Suppressor macrophage treated with lipopolysaccharide for 1 hour (primary cell): Measurements from ENCODE around the gene PRPF4.
"Not testable (repeated sequence)": the region's sequence is repeated elsewhere in the genome, so short reads cannot be mapped to it uniquely, and the experiment has no call there.

Source experiments
- DNase-seq, 3 donors: peaks; one replicate each; pipeline ENCODE4 v3.0.0-alpha.2; 2020 to 2022

The PRPF4 gene

DNA sequence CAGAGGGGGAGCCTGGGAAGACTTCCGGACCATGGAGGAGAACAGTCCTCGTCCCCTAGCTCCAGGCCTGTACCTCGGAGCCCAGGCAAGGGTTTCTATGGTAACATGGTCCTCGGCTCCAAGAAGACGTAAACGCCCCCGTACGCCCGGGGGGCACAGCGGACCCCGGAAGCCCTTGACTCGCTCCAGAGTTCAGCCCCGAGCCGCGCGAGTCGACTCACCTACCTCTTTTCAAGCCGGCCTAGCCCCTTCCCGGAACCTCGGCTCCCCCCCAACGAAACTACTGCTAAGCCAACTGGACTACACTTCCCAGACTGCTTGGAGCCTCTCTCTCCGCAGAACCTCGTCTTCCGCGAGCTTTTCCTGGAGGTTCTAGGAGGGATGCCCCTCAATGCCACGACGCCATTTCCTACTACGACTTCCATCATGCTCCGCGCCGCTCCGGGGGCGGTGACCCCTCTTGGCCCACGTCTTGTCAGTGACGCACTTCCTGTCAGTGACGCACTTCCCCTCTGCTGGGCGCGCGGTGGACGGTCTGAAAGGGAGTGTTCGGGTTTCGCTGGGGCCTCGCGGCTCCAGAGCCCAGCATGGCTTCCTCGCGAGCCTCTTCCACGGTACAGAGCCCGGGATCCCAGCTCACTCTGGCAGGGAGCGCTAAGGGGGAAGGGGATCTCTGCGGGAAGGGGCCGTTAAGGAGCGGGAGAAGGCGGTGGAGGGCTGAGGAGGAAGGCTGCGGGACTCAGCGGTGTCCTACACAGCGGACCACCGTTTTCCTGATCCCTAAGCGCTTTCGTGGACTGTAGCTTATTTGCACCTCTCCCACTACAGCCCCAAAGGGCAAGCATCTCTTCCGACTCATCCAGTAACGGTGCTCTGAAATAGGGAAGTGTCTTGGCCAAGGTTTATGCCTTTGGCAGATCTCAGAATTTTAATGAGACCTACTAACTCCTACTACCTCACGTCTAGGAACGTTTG is at the start of gene PRPF4, which contains the start of gene CDC26:
PRPF4 (plus strand) TSS at position 502 of the 975 bp plus-strand sequence; CDS start at position 588, 86 bp downstream.
CDC26 (minus strand) TSS at position 416 of the 975 bp plus-strand sequence. CDS start 3,065 bp downstream, outside the sequence.
- peak; percentile 98 to 99 (median 99) for DNase-seq

DNA sequence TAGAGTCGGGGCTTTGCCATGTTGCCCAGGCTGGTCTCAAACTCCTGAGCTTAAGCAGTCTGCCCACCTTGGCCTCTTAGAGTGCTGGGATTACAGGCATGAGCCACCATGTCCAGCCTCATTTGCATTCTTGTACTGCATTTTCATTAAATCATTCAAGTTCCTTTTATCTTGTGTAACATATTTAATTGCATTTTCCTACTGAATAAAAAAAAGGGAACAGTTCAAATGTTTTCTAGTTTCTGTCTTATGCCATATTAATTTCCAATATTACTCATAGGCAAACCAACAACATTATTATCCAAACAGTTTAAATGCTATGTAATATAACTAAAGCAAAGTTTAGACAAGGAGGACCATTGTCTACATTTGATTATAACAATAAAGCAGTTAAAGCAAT is 48.0 kb upstream of the PRPF4 start:
- peak in 2 of 3 donors; percentile 52 to 75 for DNase-seq

DNA sequence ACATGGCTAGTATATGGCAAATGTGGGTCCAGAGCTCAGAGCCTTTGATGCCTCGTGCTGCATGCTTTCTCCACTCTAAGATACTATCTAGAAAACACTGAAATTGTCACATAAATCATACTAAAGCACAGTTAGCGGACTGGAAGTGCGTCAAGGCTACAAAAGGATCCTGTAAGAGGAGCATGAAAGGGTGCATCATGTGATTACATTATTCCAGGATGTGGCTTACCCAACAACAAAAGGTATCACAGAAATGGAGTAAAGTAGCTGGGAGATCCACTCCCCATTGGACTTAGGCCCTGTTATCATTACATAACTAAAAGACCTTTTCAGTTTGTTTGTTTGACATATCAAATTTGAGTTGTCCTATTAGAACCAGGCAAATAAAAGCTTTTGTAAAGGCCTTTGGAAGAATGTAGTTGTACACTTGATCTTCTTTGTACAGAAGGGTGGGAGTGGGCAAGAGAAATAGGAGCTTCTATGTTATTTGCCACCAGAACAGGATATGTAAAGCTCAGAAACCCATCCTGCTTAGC is 47.3 kb upstream of the PRPF4 start:
- DNase-seq = no peak

DNA sequence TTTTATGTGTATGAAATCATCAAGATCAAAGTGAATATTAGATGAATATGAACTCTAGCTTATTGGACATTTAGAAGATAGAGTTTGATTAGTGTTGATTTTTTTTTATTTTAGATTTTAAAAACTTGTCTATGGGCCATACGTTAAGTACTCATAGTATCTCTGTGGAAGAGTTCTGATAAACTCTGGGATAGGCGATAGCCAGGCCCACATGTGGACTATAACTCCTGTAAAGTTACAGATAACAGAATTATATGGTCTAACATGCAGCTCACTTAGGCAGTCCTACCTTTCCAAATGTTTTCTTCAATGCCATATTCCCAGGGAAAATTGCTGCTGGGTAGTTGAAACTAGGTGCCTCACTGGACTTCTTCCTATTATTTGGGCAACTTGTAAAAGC is 43.8 kb upstream of the PRPF4 start:
- no peak for DNase-seq

DNA sequence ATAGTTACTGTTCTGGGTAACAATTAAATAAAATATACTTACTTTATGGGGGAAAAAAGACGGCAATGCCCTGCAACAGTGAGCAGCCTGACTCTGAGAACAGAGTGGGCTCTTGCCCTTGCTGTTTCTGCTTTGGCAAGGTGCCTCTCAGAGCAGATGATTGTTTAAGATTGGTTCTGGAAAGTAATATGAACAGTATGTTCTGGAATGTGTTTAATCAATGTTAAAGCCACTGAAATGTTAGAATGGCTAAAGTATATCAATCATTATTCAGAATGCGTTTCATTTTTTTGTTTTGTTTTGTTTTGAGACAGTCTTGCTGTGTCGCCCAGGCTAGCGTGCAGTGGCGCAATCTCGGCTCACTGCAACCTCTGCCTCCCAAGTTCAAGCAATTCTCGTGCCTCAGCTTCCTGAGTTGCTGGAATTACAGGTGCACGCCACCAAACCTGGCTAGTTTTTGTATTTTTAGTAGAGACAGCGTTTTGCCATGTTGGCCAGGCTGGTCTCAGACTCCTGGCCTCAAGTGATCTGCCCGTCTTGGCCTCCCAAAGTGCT is 39.7 kb upstream of the PRPF4 start:
- DNase-seq = not testable (repeated sequence)

DNA sequence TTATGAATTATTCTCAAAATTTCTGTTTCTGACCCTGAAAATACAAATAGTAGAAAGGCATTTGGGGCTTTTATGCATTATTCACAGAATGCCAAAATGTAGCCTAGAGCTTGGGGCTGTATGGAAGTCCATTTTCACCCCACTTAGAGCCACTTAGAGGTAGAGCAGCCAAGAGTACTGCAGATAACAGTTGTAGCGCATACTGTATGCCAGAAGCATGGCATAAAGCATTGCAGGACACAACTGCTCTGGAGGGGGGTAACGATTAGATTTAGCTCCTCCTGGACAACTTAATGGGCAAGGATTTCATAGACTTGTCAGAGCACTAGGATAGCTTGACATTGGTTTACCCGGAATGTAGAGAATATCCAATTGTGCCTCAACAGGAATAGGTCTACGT is 38.4 kb upstream of the PRPF4 start:
- DNase-seq = no peak

DNA sequence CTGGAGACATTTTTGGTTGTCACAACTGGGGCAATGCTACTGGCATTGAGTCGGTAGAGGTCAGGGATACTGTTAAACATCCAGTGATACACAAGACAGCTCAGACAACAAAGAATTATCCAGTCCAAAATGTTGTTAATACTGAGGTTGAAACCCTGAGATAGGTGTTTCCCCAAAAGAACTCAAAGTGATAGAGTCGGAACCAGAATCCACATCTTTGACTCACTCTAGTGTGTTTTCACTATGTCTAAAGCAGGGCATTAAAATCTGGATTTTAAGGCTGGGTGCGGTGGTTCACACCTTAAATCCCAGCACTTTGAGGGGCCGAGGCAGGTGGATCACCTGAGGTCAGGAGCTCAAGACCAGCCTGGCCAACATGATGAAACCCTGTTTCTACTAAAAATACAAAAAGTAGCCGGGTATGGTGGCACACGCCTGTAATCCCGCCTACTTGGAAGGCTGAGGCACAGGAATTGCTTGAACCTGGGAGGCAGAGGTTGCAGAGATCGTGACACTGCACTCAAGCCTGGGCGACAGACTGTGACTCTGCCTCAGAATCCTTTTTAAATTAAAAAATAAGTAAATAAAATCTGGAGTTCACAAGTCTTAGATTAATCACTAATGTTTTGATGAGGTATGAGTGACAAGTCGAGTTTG is 37.1 kb upstream of the PRPF4 start:
- no peak for DNase-seq

DNA sequence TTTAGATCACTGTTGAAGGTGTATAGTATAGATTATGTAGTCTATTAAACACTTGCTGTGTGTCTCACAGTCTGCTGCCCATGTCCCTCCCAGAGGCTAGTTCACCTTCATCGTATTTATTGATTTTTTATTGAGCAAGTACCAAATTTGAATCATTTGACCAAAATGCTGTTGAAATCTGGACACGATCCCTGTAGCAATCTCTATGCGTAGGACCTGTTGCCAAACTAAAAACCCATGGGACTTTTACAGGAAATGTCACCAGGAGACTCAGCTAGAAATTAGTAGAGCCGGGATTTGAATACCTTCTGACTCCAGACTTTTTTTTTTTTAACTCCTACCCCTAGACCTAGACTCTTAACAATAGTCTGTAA is 36.6 kb upstream of the PRPF4 start:
- DNase-seq = peak; percentile 25 to 41 (median 37)

DNA sequence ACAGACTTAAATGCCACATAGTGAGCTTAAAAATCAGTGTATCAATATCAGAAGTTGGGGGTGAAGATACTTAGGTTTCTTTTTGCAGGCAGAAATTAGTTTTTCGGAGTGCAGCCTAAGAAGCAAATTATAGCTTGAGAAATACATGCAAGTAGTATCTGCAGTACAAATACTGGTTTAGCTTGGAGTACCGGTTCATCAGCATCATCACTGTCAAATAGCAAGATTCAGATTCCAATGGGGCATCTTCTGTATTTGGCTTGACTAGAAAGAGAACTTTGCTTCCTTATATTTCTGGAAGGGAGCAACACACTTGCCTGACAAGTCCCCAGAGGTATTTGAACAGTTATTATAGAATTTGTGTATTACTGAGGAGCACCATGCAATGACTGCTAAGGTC is 34.3 kb upstream of the PRPF4 start:
- no peak for DNase-seq

DNA sequence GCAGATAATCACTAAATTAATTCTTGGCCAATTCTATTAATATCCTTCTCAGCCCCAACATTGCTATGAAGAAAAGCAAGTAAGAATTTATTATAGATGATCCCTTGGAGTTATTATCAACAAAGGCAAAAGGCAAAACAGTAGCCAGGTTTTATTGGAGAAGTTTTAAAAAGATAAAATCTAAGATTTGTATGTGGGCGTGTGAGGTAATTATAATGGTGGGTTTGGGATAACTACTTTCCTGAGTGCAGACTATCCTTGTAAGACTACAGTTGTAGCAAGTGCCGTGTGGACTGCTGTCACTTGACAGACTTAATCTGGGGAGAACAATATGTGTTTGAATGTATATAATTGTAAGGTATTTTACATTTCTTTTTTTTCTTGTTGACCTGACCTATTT is 30.9 kb upstream of the PRPF4 start:
- no peak for DNase-seq

DNA sequence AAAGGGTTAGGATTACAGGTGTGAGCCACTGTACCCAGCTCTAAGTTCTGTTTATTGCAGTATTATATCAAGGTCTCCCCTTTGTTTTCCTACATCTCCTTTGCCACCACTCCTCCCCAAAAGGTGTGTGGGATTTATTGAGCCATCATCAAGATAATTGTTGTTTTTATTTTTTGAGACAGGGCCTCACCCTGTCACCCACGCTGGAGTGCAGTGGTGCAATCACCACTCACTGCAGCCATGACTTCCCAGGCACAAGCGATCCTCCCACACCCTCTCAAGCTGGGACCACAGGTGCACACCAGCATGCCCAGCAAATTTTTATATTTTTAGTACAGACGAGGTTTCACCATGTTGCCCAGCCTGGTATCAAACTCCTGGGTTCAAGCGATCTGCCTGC is 29.6 kb upstream of the PRPF4 start:
- no peak for DNase-seq

DNA sequence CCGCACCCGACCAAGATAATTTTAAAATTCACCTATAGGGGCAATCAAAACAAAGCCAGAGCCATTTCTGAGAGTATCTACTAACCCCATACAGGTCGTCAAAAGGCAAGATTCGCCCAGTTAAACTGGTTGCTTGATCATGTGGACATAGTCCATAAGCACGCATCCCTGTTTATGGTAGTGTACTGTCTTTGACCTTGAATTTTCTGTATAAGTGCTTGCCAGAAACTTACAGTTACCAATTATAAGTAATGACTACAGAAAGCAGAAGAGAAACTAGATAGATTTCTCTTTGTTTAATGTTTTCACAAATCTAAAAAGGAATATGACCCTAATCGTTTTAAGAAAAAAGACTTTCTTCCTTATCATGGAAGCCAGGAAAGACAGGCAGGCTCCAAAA is 28.5 kb upstream of the PRPF4 start:
- DNase-seq = no peak

DNA sequence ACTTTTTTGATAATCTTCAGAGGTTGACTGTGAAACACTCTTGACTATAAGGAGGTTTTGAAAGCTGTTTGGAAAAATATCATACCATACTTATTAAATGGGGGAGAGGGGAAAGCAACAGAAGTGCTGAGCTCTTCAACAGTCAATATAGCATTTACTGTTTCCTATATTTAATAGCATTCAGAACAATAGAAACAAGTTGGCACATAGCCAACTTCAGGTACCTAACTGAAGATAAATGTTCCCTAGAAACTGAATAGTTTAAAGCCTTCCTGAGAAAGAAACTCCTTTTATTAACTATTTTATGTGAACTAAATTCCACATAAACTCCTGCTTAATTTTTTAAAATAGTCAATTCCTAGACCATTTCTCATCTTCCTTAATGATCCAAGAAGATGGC is 27.8 kb upstream of the PRPF4 start:
- DNase-seq = no peak

DNA sequence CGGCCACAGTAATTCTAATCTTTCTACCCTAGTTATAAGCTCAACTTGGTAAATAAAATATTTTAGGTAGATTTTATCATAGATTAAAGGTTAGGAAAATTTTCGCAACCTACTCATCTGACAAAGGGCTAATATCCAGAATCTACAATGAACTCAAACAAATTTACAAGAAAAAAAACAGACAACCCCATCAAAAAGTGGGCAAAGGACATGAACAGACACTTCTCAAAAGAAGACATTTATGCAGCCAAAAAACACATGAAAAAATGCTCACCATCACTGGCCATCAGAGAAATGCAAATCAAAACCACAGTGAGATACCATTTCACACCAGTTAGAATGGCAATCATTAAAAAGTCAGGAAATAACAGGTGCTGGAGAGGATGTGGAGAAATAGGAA is 25.8 kb upstream of the PRPF4 start:
- not testable (repeated sequence) for DNase-seq

DNA sequence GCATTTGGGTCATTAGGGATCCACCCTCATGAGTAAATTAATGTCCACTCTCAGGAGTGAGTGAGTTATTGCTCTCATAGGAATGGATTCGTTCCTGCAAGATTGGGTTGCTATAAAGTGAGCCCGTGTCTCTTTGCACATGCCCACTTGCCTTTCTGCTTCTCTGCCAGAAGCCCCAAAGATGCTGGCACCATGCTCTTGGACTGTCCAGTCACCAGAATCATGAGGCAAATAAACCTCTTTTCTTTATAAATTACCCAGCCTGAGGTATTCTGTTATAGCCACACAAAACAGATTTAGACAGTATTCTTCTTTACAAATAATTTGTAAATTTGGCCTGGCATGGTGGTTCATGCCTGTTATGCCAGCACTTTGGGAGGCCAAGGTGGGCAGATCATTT is 24.7 kb upstream of the PRPF4 start:
- DNase-seq = no peak

DNA sequence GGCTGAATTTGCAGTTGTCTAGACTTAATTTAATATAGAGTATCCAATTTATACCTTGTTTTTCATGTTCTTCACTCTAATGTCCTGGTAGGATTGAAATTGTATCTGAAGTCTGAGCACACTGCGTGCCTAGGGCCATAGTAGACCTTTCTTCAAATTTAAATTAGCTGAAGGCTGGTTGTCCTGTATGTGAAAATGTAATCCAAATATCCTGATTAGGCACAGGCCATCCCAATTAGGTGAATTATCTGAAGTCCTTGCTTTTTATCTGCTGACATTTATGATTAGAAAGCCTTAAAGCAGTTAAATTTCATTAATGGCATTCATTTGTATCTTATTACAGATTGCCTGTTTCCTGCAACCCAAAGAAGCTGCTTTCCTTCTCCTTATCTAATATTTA is 20.5 kb upstream of the PRPF4 start:
- DNase-seq = no peak

DNA sequence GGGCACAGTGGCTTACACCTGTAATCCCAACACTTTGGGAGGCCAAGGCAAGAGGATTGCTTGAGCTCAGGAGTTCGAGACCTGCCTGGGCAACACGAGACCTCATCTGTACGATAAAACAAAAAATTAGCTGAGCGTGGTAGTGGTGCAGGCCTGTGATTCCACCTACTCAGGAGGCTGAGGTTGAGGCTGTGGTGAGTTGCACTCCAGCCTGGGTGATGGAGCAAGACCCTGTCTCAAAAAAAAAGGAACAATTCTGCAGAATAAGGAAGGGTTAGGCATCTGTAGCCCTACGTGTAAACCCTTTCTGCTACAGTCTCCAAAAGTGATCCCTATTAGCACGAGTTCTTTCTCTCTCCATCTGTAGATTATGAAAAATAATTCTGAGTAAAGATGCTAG is 20.0 kb upstream of the PRPF4 start:
- peak; percentile 34 to 44 (median 38) for DNase-seq

DNA sequence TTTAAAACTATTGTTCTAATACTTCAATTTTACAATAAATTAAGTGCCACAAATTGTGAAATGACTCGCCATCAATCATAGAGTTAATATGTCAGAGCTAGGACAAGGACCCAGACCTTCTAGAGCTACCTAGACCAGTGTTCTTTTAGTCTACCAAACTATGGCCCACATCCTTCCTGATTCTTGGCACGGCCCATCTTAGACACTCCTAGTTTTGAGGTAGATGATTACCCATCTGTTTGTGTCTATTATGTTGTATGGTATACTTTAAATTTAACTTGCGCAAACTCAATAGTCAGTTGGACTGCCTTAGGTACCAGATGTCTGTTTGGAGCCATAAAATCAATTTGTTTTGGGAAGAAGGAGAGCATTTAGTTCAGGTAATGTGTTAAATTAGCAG is 17.6 kb upstream of the PRPF4 start:
- DNase-seq = no peak

DNA sequence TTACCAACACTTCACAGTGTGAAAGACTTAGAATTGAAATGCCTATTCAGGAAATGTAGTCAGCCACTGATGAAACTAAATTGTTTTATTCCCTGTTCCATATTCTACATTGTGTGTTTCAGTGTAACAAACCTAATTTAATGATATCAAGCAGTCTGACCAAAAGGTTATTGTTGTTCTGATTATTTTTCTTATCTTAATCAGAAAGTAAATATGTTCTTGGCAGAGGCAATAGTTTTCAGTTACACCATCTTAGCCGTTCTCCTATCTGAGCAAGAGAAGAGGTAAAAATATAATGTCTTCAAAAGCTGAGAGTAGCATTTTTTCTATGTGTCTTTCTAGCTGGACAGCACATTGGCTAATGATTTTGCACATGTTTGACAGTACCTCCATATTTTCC is 17.2 kb upstream of the PRPF4 start:
- no peak for DNase-seq

DNA sequence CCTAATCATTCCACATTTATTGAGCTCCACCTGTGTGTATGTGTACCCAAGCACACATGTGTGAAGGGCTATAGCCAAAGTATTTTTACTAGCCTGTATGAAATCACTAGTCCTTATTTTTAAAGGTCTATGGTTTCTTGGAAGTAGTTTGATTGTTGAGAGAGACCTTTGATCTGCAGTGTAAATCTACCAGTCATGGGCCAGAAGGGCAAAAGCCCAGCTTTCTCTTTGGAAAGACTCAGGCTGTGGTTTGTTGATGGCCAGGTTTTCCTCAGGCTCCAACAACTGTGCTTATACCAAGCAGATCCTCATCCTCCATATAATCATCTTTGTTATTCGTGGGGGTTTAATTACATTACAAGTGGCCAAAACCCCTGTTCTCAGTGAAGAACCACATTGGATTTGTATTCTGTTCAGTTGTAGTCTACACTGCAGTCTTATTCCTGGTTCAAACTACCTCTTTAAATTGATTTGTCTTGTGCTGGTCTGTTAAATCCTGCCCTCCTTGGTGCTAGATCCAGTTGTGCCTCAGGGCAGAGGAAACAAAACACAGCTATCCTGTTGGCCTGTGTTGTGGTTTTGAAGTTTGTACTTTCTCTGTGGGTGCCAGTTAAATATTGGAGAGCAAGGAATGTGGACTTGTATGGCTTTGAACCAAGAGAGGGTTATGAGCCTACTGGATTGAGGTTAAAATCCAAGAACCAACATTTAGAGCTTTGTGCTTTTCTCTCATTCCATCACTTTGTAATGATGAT is 13.4 kb upstream of the PRPF4 start:
- no peak for DNase-seq

DNA sequence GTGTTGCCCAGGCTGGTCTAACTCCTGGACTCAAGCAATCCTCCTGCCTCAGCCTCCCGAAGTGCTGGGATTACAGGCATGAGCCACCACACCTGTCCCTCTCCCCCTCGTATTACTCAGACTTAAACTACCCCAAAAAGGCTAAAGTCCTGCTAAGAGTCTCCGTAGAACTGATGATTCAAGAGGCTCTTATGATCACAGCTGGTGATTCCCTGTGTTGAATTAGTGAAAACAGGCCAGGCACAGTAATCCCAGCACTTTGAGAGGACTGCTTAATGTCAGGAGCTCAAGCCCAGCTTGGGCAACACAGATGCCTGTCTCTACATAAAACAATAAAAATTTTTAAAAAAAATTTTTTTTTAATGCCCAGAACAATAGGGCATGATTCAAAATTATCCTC is 9.3 kb upstream of the PRPF4 start:
- no peak for DNase-seq

DNA sequence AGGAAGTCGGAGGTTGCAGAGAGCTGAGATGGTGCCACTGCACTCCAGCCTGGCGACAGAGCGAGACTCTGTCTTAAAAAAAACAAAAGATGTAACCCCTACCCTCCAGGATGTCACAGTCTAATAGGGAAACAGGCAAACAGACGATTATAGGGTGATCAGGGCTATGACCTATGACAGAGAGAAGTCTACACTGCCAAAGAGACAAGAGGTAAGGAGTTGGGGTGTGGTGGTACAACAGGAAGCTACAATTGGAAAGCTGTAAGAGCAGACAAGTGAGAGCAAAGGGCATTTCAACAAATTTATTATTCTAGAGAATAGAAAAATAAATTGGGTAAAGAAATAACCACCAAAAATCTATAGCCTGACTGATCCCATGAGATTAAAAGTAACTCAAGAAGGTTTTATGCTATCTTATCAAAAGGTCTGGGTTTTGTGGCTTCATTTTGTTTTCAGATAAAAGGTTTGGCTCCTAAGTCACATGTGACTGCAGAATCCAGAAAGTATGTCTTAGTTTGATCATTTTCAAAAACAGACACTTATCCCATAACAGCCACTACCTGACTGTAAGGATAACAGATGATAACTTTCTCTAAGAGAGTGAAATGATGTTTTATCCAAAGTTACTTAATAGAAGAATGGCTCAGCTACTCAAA is 7.4 kb upstream of the PRPF4 start:
- no peak for DNase-seq
